ENCODE data around the gene CKAP4. TPM values are rescaled to one million over a fixed set of nuclear protein-coding genes. Genes with fewer than 3 reads are reported as not detected.

CKAP4 gene
- total and polyA plus RNA-seq, 9 of the 15 experiments (the other 6 are each of a cell fraction or from before 2014, with no cell fraction given) = 0.08 to 0.20 TPM; not detected in 7

DNA sequence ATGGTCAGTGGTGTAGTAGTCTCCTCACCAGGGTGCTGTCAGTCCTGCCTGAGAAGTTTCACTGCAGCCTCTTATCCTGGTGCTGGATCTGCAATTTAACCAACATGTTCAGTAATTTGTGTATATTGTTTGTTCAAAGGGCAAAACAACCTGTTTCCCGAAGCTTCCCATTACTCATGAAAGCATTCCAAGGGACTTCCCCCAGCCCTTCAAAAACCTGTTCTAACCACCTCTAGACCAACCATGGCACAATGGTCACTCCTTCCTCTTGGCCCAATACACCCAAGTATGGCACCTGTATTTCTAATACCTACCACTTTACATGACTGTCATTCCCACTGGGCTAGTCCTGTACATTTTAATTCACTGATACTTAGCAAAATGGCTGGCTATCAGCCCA lies 12.1 kb downstream of the CKAP4 start:
- CTCF ChIA-PET (ENCODE audit: low intra/inter-chr PET ratio) = no interaction called here

DNA sequence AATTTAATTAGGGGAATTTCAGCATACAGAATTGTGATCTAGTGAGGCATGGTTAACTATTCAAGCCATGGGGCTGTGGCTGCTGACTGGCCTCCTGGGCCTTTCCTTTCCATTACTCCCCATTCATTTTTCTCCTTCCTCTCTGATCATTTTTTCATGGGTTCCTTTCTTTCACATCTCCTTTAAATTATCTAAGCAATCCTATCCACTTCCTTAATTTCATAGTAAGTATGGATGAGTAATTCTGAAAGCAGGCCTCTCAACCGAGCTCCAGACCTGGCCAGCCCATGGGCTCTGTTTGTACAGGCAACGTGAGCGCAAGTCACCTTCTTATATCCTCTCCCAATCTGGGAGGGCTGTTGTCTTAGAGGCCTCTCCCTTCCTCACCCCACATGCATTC lies 13.4 kb downstream of the CKAP4 start:
- ChIA-PET CTCF (ENCODE audit: low intra/inter-chr PET ratio) (no interaction called here), POLR2A (no interaction called here)
- intact Hi-C loops (cut with micrococcal nuclease) (no loop called here), in situ Hi-C loops (cut with MboI) (no loop called here)
- Histone ChIP-seq H3K4me2 (ENCODE audit: insufficient read depth, low read length) (no peak overlapping the region), H3K27me3 (ENCODE audit: control insufficient read depth in 2 of 2, insufficient read depth in 2 of 2, low read length in 2 of 2) (peaks cover 14 to 49% of the 10 kb centered on the region in 2 experiments), H3K27ac (ENCODE audit: extremely low read depth, low read depth, low read length) (no peak overlapping the region), H3K4me1 (replicated peaks in 1 of 2; ENCODE audit: control insufficient read depth in 2 of 2, insufficient read depth in 2 of 2, low read length in 2 of 2) (peaks cover 0 to 7% of the 10 kb centered on the region in 2 experiments; a peak in 1 of 5 replicates), H3K9me1 (ENCODE audit: control insufficient read depth, insufficient read depth, low read length) (no peaks in the 10 kb centered on the region), H2AFZ (ENCODE audit: low read depth, low read length) (no peak overlapping the region), H3K9ac (ENCODE audit: insufficient read depth in 1 of 2, low read depth in 2 of 2, low read length in 2 of 2) (no peak overlapping the region), H3K9me3 (replicated peaks; ENCODE audit: control insufficient read depth, insufficient read depth, low read depth, low read length) (no peaks in the 10 kb centered on the region), H3K79me2 (ENCODE audit: control insufficient read depth, insufficient read depth, low read length) (no peaks in the 10 kb centered on the region), H4K20me1 (replicated peaks; ENCODE audit: control insufficient read depth, insufficient read depth, low read length) (0 out of 2 replicates have a peak, but pooled peaks cover 4% of the 10 kb centered on the region), H3K36me3 (ENCODE audit: control insufficient read depth, insufficient read depth, low read length) (no peaks in the 10 kb centered on the region), H3K4me3 (no peak overlapping the region)
- WGBS (ENCODE audit: insufficient coverage, low coverage, missing lambda C conversion rate) = 0% methylated on average over 3 of the region's 3 CpGs
- TF ChIP-seq ZBED1 (IDR thresholded peaks at IDR 0.05) (no peak), NUFIP1 (IDR thresholded peaks at IDR 0.05; ENCODE audit: partially characterized antibody) (no peak), PHF21A (IDR thresholded peaks at IDR 0.05; ENCODE audit: borderline replicate concordance, low read depth) (no peak), EZH2 (IDR thresholded peaks at IDR 0.05; ENCODE audit: borderline replicate concordance, low read depth, low read length) (no peak), NFRKB (IDR thresholded peaks at IDR 0.05; ENCODE audit: low read depth) (no peak), TCF3 (CRISPR knock-in tag; IDR thresholded peaks at IDR 0.05) (no peak), ZNF785 (CRISPR knock-in tag; IDR thresholded peaks at IDR 0.05) (no peak)
- TF ChIP-seq, protein P1, sequence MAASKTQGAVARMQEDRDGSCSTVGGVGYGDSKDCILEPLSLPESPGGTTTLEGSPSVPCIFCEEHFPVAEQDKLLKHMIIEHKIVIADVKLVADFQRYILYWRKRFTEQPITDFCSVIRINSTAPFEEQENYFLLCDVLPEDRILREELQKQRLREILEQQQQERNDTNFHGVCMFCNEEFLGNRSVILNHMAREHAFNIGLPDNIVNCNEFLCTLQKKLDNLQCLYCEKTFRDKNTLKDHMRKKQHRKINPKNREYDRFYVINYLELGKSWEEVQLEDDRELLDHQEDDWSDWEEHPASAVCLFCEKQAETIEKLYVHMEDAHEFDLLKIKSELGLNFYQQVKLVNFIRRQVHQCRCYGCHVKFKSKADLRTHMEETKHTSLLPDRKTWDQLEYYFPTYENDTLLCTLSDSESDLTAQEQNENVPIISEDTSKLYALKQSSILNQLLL (CRISPR knock-in tag; IDR thresholded peaks at IDR 0.05; ENCODE audit: borderline replicate concordance) = no peak
- FAIRE-seq (no peak), ATAC-seq (no peak), DNase-seq (ENCODE audit: extremely low read depth in 1 of 4, low spot score in 3 of 4) (no peak)
- BruUV-seq (replicated peaks) = no TSS peak

More for the DNA sequence above, 12.1 kb downstream of the CKAP4 start:
- Histone ChIP-seq H3K4me1 (replicated peaks in 1 of 2; ENCODE audit: control insufficient read depth in 2 of 2, insufficient read depth in 2 of 2, low read length in 2 of 2) (peaks cover 0 to 10% of the 10 kb centered on the region in 2 experiments; a peak in 1 of 5 replicates), H3K79me2 (ENCODE audit: control insufficient read depth, insufficient read depth, low read length) (no peaks in the 10 kb centered on the region), H3K4me3 (no peak overlapping the region), H3K9me1 (ENCODE audit: control insufficient read depth, insufficient read depth, low read length) (no peaks in the 10 kb centered on the region), H3K27ac (ENCODE audit: extremely low read depth, low read depth, low read length) (no peak overlapping the region), H3K36me3 (ENCODE audit: control insufficient read depth, insufficient read depth, low read length) (no peaks in the 10 kb centered on the region), H3K27me3 (ENCODE audit: control insufficient read depth in 2 of 2, insufficient read depth in 2 of 2, low read length in 2 of 2) (peaks cover 19 to 53% of the 10 kb centered on the region in 2 experiments), H2AFZ (ENCODE audit: low read depth, low read length) (no peak overlapping the region), H3K9ac (ENCODE audit: insufficient read depth in 1 of 2, low read depth in 2 of 2, low read length in 2 of 2) (no peak overlapping the region), H4K20me1 (replicated peaks; ENCODE audit: control insufficient read depth, insufficient read depth, low read length) (peaks cover 4% of the 10 kb centered on the region; the same call in 1 of the 2 replicates), H3K4me2 (ENCODE audit: insufficient read depth, low read length) (no peak overlapping the region), H3K9me3 (replicated peaks; ENCODE audit: control insufficient read depth, insufficient read depth, low read depth, low read length) (no peaks in the 10 kb centered on the region)
- DNase-seq (ENCODE audit: extremely low read depth in 1 of 4, low spot score in 3 of 4) = no peak
- TF ChIP-seq THRAP3 (IDR thresholded peaks at IDR 0.05; ENCODE audit: borderline replicate concordance) (no peak), NCOA6 (IDR thresholded peaks at IDR 0.05) (no peak), ZNF134 (CRISPR knock-in tag; conservative IDR thresholded peaks at IDR 0.05) (no peak), ZNF778 (CRISPR knock-in tag; IDR thresholded peaks at IDR 0.05) (no peak), ZNF212 (CRISPR knock-in tag; IDR thresholded peaks at IDR 0.05) (no peak), ZNF76 (CRISPR knock-in tag; IDR thresholded peaks at IDR 0.05; ENCODE audit: borderline replicate concordance) (no peak)
- TF ChIP-seq, protein P2, sequence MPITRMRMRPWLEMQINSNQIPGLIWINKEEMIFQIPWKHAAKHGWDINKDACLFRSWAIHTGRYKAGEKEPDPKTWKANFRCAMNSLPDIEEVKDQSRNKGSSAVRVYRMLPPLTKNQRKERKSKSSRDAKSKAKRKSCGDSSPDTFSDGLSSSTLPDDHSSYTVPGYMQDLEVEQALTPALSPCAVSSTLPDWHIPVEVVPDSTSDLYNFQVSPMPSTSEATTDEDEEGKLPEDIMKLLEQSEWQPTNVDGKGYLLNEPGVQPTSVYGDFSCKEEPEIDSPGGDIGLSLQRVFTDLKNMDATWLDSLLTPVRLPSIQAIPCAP (CRISPR knock-in tag; IDR thresholded peaks at IDR 0.05; ENCODE audit: borderline replicate concordance) = no peak
- 0% methylated on average over 1 of the region's 1 CpG for WGBS (ENCODE audit: insufficient coverage, low coverage, missing lambda C conversion rate)
- POLR2A ChIA-PET = interaction anchor here (0.6 kb wide), 1 partner anchor 655 kb away, joined by 4 read pairs; no protein-coding TSS in a partner anchor
- ATAC-seq = no peak
- intact Hi-C loops (cut with micrococcal nuclease) = no loop called here
- FAIRE-seq = no peak
- in situ Hi-C loops (cut with MboI) = no loop called here
- BruUV-seq (replicated peaks) = no TSS peak

Measured in K562 (cell line).